HCT116 (cell line): Measurements from ENCODE around the gene EGR4. TPM values are rescaled to one million over a fixed set of nuclear protein-coding genes. Genes with fewer than 3 reads are reported as not detected.

Experiments used
- ATAC-seq: fragments of 200-7000 bp; cut with Tn5 transposase; 2 replicates; pipeline ENCODE4 v1.9.1; 2020; ENCODE audit warnings: mild to moderate bottlenecking, moderate library complexity
- BruUV-seq: library from RNA; stranded (reverse); fragments of 400-500 nt; replicated peaks from 2 replicates; lab custom pipeline; 2021; lab: Mats Ljungman, UMichigan
- CTCF ChIA-PET: fragments of 300-600 bp; sonication (Branson Sonifier 250); formaldehyde crosslinking; loops from one replicate; lab custom pipeline; 2021; ENCODE audit warnings: antibody characterized with exemption; lab: Charles Lee
- POLR2A ChIA-PET: fragments of 300-600, 350-600 bp; sonication (Branson Sonifier 250); formaldehyde crosslinking; loops from one replicate; lab custom pipeline; 2021; ENCODE audit warnings: antibody characterized with exemption; lab: Charles Lee
- RAD21 ChIA-PET, 2 experiments: fragments of 300-600 bp; sonication (Branson Sonifier 250); formaldehyde crosslinking; loops; one replicate each; lab custom pipeline; 2023; ENCODE audit warnings: low total read pairs in 2 of 2; ENCODE audit not compliant: uncharacterized antibody in 2 of 2, unreplicated experiment in 2 of 2, low non-redundant PET in 1 of 2; lab: Charles Lee
- DNase-seq: peaks from one replicate; pipeline ENCODE4 v3.0.0-alpha.2; 2010; ENCODE audit warnings: low read depth, low spot score
- H2AFZ ChIP-seq: fragments of 200-600 bp; shearing (Covaris generic), sonication (generic); 2 replicates; pipeline ENCODE4 v1.6.1; 2017; ENCODE audit warnings: low read depth, mixed run types, mixed read lengths, antibody characterized with exemption, low read length; ENCODE audit not compliant: poor library complexity, severe bottlenecking
- H3K27ac ChIP-seq: 2 replicates; pipeline ENCODE4 v1.5.1; 2012; ENCODE audit warnings: low read depth, low read length
- H3K27me3 ChIP-seq: fragments of 200-600 bp; sonication (generic); 2 replicates; pipeline ENCODE4 v1.6.1; 2016; ENCODE audit warnings: mixed run types, low read length, mixed read lengths; ENCODE audit not compliant: insufficient read depth
- H3K36me3 ChIP-seq, 2 experiments: fragments of 200-500 bp in 1 of 2; fragments of 200-600 bp in 1 of 2; sonication (Bioruptor generic) in 1 of 2; sonication (generic) in 1 of 2; 2 replicates each; pipeline versions ENCODE4 v1.5.1 to v1.6.1; 2014 to 2016; ENCODE audit warnings: low read length in 2 of 2, inconsistent platforms in 1 of 2, mixed read lengths in 1 of 2, mixed run types in 1 of 2; ENCODE audit not compliant: insufficient read depth in 2 of 2, control insufficient read depth in 1 of 2
- H3K4me1 ChIP-seq, 2 experiments: fragments of 200-600 bp in 1 of 2; sonication (generic) in 1 of 2; 2 replicates each; pipeline versions ENCODE4 v1.5.1 to v1.6.1; 2012 to 2017; ENCODE audit warnings: low read length in 2 of 2, inconsistent platforms in 1 of 2, mild to moderate bottlenecking in 1 of 2, mixed read lengths in 1 of 2, mixed run types in 1 of 2, moderate library complexity in 1 of 2; ENCODE audit not compliant: insufficient read depth in 2 of 2, control insufficient read depth in 1 of 2
- H3K4me2 ChIP-seq: fragments of 200-600 bp; sonication (generic); 2 replicates; pipeline ENCODE4 v1.6.1; 2017; ENCODE audit warnings: mixed run types, low read length, mixed read lengths
- H3K4me3 ChIP-seq, 2 experiments: fragments of 200-600 bp in 1 of 2; sonication (generic) in 1 of 2; replicated peaks in 1 of 2; 2 replicates each; pipeline ENCODE4 v1.5.1; 2011 to 2016; ENCODE audit warnings: low read length in 2 of 2, control low read depth in 1 of 2, low read depth in 1 of 2, mild to moderate bottlenecking in 1 of 2, mixed read lengths in 1 of 2, mixed run types in 1 of 2
- H3K79me2 ChIP-seq: fragments of 200-600 bp; sonication (generic); 2 replicates; pipeline ENCODE4 v1.6.1; 2017; ENCODE audit warnings: mild to moderate bottlenecking, mixed run types, low read length, moderate library complexity, mixed read lengths; ENCODE audit not compliant: insufficient read depth
- H3K9ac ChIP-seq: fragments of 200-600 bp; sonication (generic); 2 replicates; pipeline ENCODE4 v1.6.1; 2016; ENCODE audit warnings: low read length, mixed read lengths
- H3K9me2 ChIP-seq: fragments of 200-600 bp; sonication (generic), shearing (Covaris generic); 2 replicates; pipeline ENCODE4 v1.6.1; 2017; ENCODE audit warnings: mixed run types, mild to moderate bottlenecking, moderate library complexity; ENCODE audit not compliant: insufficient read depth
- H3K9me3 ChIP-seq, 2 experiments: fragments of 200-500 bp in 1 of 2; fragments of 200-600 bp in 1 of 2; sonication (Bioruptor generic) in 1 of 2; sonication (generic) in 1 of 2; 2 replicates each; pipeline ENCODE4 v1.6.1; 2014 to 2017; ENCODE audit warnings: low read length in 2 of 2, mixed read lengths in 2 of 2, inconsistent platforms in 1 of 2, low read depth in 1 of 2, mild to moderate bottlenecking in 1 of 2, mixed run types in 1 of 2, moderate library complexity in 1 of 2; ENCODE audit not compliant: control insufficient read depth in 1 of 2, insufficient read depth in 1 of 2
- H4K20me1 ChIP-seq: fragments of 200-600 bp; sonication (generic), shearing (Covaris generic); 2 replicates; pipeline ENCODE4 v1.6.1; 2017; ENCODE audit warnings: mixed run types, mild to moderate bottlenecking, moderate library complexity; ENCODE audit not compliant: insufficient read depth
- CEBPB ChIP-seq: IDR thresholded peaks from 2 replicates; pipeline ENCODE4 v1.6.1; 2012; ENCODE audit warnings: low read depth
- CTCF ChIP-seq, 3 experiments: fragments of 200-600 bp in 1 of 3; sonication (generic) in 1 of 3; IDR thresholded peaks in 2 of 3; conservative IDR thresholded peaks in 1 of 3; 2 replicates each; pipeline ENCODE4 v1.5.1; 2012 to 2017; ENCODE audit warnings: low read depth in 2 of 3, low read length in 2 of 3, antibody characterized with exemption in 1 of 3, borderline replicate concordance in 1 of 3, control low read depth in 1 of 3, mild to moderate bottlenecking in 1 of 3, mixed read lengths in 1 of 3, mixed run types in 1 of 3, moderate library complexity in 1 of 3; ENCODE audit not compliant: insufficient read depth in 1 of 3
- EGR1 ChIP-seq: IDR thresholded peaks from 2 replicates; pipeline ENCODE4 v1.6.1; 2012; ENCODE audit warnings: low read depth
- ELF1 ChIP-seq: IDR thresholded peaks from 2 replicates; pipeline ENCODE4 v1.6.1; 2012; ENCODE audit warnings: low read depth, borderline replicate concordance
- EZH2 ChIP-seq: fragments of 200-600 bp; sonication (generic); IDR thresholded peaks from 2 replicates; pipeline ENCODE4 v1.6.1; 2017; ENCODE audit warnings: antibody characterized with exemption, mixed run types
- EZH2phosphoT487 ChIP-seq: fragments of 200-600 bp; IDR thresholded peaks from 2 replicates; pipeline ENCODE4 v1.6.1; 2018; ENCODE audit warnings: antibody characterized with exemption, borderline replicate concordance
- FOSL1 ChIP-seq: IDR thresholded peaks from 2 replicates; pipeline ENCODE4 v1.6.1; 2012; ENCODE audit warnings: low read depth
- JUND ChIP-seq: IDR thresholded peaks from 2 replicates; pipeline ENCODE4 v1.6.1; 2012
- POLR2AphosphoS5 ChIP-seq: IDR thresholded peaks from 2 replicates; pipeline ENCODE4 v1.6.1; 2011; ENCODE audit warnings: mild to moderate bottlenecking, low read depth, low read length, moderate library complexity
- RAD21 ChIP-seq: IDR thresholded peaks from 2 replicates; pipeline ENCODE4 v1.6.1; 2012; ENCODE audit warnings: low read depth, mild to moderate bottlenecking
- SIN3A ChIP-seq: IDR thresholded peaks from 2 replicates; pipeline ENCODE4 v1.6.1; 2012; ENCODE audit warnings: low read depth
- SRF ChIP-seq: IDR thresholded peaks from 2 replicates; pipeline ENCODE4 v1.6.1; 2012; ENCODE audit warnings: low read depth
- TCF7L2 ChIP-seq: IDR thresholded peaks from 2 replicates; pipeline ENCODE4 v1.7.0; 2011; ENCODE audit warnings: borderline replicate concordance, inconsistent platforms; ENCODE audit not compliant: insufficient read depth, insufficient read length; ENCODE audit errors: extremely low read depth
- YY1 ChIP-seq: IDR thresholded peaks from 2 replicates; pipeline ENCODE4 v1.6.1; 2011; ENCODE audit warnings: low read length, low read depth, moderate library complexity, mild to moderate bottlenecking; ENCODE audit not compliant: insufficient replicate concordance; ENCODE audit errors: extremely low read depth
- ZFX ChIP-seq: fragments of 450-650 bp; IDR thresholded peaks from 2 replicates; pipeline ENCODE4 v1.6.1; 2017
- ZNF274 ChIP-seq: fragments of 200-500 bp; sonication (Bioruptor generic); IDR thresholded peaks from 2 replicates; pipeline ENCODE4 v1.6.1; 2014; ENCODE audit warnings: mild to moderate bottlenecking, low read depth, low read length, inconsistent platforms
- intact Hi-C: fragments of 100-400 bp; cut with micrococcal nuclease; formaldehyde crosslinking; loops from 2 replicates; pipeline ENCODE4 v1.10.0; 2022
- total RNA-seq: library from RNA; stranded (reverse); gene quantifications from one replicate; pipeline ENCODE4 v1.2.1, GENCODE V29; 2021; ENCODE audit not compliant: unreplicated experiment
- TF ChIP-seq, protein P1 (sequence below): IDR thresholded peaks from 2 replicates; pipeline ENCODE4 v1.6.1; 2011; ENCODE audit warnings: mild to moderate bottlenecking, low read length, moderate library complexity; ENCODE audit not compliant: insufficient replicate concordance; ENCODE audit errors: extremely low read depth
- TF ChIP-seq, protein P2 (sequence below): IDR thresholded peaks from 2 replicates; pipeline ENCODE4 v1.6.1; 2012
- TF ChIP-seq, protein P3 (sequence below): IDR thresholded peaks from 2 replicates; pipeline ENCODE4 v1.6.1; 2012; ENCODE audit warnings: low read depth

The EGR4 gene
- total RNA-seq, 1 experiment from 2014 or later = 0.37 TPM

GRCh38 chr2:73246850-73247249, 46.5 kb downstream of the EGR4 start (continued):
- TF ChIP-seq YY1 (no peak), ELF1 (no peak), RAD21 (no peak), ZNF274 (no peak)

- no peak for ATAC-seq
- Histone ChIP-seq H3K4me1 (no peaks in the 10 kb centered on the region), H4K20me1 (peaks cover 35% of the 10 kb centered on the region; the same call in 1 of the 2 replicates), H3K4me2 (no peak overlapping the region), H3K27me3 (no peaks in the 10 kb centered on the region), H3K4me3 (no peak overlapping the region), H3K9ac (no peak overlapping the region), H3K9me2 (no peaks in the 10 kb centered on the region), H3K36me3 (peaks cover 83% of the 10 kb centered on the region in 2 experiments), H3K27ac (no peak overlapping the region), H3K79me2 (peaks cover 96% of the 10 kb centered on the region), H2AFZ (no peak overlapping the region), H3K9me3 (no peaks in the 10 kb centered on the region)
- ChIA-PET RAD21 (no interaction called here), POLR2A (interaction anchor here (0.9 to 1.8 kb wide), 3 partner anchors 9 to 13 kb away, joined by 3 to 6 read pairs (median 3); partner anchors contain the start of gene CCT7), CTCF (interaction anchor here (0.6 to 1.6 kb wide), 2 partner anchors 32 to 62 kb away, joined by 3 to 5 read pairs; no protein-coding TSS in a partner anchor)
- BruUV-seq = no TSS peak
- intact Hi-C loops = no loop called here
- no peak for DNase-seq
- TF ChIP-seq, protein P1, sequence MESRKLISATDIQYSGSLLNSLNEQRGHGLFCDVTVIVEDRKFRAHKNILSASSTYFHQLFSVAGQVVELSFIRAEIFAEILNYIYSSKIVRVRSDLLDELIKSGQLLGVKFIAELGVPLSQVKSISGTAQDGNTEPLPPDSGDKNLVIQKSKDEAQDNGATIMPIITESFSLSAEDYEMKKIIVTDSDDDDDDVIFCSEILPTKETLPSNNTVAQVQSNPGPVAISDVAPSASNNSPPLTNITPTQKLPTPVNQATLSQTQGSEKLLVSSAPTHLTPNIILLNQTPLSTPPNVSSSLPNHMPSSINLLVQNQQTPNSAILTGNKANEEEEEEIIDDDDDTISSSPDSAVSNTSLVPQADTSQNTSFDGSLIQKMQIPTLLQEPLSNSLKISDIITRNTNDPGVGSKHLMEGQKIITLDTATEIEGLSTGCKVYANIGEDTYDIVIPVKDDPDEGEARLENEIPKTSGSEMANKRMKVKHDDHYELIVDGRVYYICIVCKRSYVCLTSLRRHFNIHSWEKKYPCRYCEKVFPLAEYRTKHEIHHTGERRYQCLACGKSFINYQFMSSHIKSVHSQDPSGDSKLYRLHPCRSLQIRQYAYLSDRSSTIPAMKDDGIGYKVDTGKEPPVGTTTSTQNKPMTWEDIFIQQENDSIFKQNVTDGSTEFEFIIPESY = no peak
- TF ChIP-seq, protein P2, sequence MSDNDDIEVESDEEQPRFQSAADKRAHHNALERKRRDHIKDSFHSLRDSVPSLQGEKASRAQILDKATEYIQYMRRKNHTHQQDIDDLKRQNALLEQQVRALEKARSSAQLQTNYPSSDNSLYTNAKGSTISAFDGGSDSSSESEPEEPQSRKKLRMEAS = no peak
- TF ChIP-seq EZH2phosphoT487 = no peak
- no peak for TF ChIP-seq EZH2
- TF ChIP-seq POLR2AphosphoS5 = no peak
- TF ChIP-seq ZFX = no peak
- TF ChIP-seq SIN3A = no peak
- TF ChIP-seq TCF7L2 = no peak
- no peak for TF ChIP-seq ELF1
- TF ChIP-seq RAD21 = no peak
- no peak for TF ChIP-seq JUND
- no peak for TF ChIP-seq EGR1
- no peak for TF ChIP-seq FOSL1
- no peak for TF ChIP-seq CEBPB
- TF ChIP-seq SRF = no peak
- TF ChIP-seq, protein P3, sequence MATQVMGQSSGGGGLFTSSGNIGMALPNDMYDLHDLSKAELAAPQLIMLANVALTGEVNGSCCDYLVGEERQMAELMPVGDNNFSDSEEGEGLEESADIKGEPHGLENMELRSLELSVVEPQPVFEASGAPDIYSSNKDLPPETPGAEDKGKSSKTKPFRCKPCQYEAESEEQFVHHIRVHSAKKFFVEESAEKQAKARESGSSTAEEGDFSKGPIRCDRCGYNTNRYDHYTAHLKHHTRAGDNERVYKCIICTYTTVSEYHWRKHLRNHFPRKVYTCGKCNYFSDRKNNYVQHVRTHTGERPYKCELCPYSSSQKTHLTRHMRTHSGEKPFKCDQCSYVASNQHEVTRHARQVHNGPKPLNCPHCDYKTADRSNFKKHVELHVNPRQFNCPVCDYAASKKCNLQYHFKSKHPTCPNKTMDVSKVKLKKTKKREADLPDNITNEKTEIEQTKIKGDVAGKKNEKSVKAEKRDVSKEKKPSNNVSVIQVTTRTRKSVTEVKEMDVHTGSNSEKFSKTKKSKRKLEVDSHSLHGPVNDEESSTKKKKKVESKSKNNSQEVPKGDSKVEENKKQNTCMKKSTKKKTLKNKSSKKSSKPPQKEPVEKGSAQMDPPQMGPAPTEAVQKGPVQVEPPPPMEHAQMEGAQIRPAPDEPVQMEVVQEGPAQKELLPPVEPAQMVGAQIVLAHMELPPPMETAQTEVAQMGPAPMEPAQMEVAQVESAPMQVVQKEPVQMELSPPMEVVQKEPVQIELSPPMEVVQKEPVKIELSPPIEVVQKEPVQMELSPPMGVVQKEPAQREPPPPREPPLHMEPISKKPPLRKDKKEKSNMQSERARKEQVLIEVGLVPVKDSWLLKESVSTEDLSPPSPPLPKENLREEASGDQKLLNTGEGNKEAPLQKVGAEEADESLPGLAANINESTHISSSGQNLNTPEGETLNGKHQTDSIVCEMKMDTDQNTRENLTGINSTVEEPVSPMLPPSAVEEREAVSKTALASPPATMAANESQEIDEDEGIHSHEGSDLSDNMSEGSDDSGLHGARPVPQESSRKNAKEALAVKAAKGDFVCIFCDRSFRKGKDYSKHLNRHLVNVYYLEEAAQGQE = no peak
- TF ChIP-seq CTCF (IDR thresholded peaks at IDR 0.05 in 2 of 3, conservative IDR thresholded peaks at IDR 0.05 in 1 of 3; ENCODE audit: borderline replicate concordance in 1 of 3, insufficient read depth in 1 of 3, low read depth in 2 of 3, low read length in 2 of 3) = no peak
- no peak for TF ChIP-seq ZNF274
Observed at GRCh38 chr2:73244580-73244979, 48.8 kb downstream of the EGR4 start.
